ENCODE data around the gene ZNF79. TPM values are rescaled to one million over a fixed set of nuclear protein-coding genes. Genes with fewer than 3 reads are reported as not detected.

Gene ZNF79
- polyA plus RNA-seq, 2 donors, result 2.3 to 2.5 TPM

GRCh38 chr9:127406799-127407491 lies 17.2 kb upstream of the ZNF79 start:
- Histone ChIP-seq H3K4me1 (ENCODE audit: control insufficient read depth in 2 of 2, insufficient read depth in 2 of 2, low read length in 1 of 2) (no peaks in the 10 kb centered on the region), H3K9me3 (ENCODE audit: control insufficient read depth in 2 of 2, insufficient read depth in 1 of 2, low read depth in 1 of 2, low read length in 1 of 2) (no peaks in the 10 kb centered on the region), H3K27ac (ENCODE audit: low read depth in 2 of 2, low read length in 1 of 2) (no peak overlapping the region), H3K36me3 (ENCODE audit: control insufficient read depth in 2 of 2, insufficient read depth in 2 of 2, low read length in 1 of 2) (peaks cover 0 to 23% of the 10 kb centered on the region in 2 donors), H3K27me3 (ENCODE audit: control insufficient read depth in 1 of 2, insufficient read depth in 2 of 2, low read length in 2 of 2) (no peaks in the 10 kb centered on the region), H3K4me3 (ENCODE audit: low read depth in 1 of 2, low read length in 2 of 2) (no peak overlapping the region)
- 86% methylated on average over 13 of the region's 13 CpGs for WGBS, 2 donors

GRCh38 chr9:127407492-127407843 lies 16.7 kb upstream of the ZNF79 start:
- no peak overlapping the region for H3K27ac ChIP-seq (ENCODE audit: low read depth in 2 of 2, low read length in 1 of 2)
- H3K27me3 ChIP-seq (ENCODE audit: control insufficient read depth in 1 of 2, insufficient read depth in 2 of 2, low read length in 2 of 2), result no peaks in the 10 kb centered on the region
- H3K9me3 ChIP-seq (ENCODE audit: control insufficient read depth in 2 of 2, insufficient read depth in 1 of 2, low read depth in 1 of 2, low read length in 1 of 2), result no peaks in the 10 kb centered on the region
- 76 to 82% methylated on average over 6 of the region's 6 CpGs for WGBS, 2 donors
- no peaks in the 10 kb centered on the region for H3K4me1 ChIP-seq (ENCODE audit: control insufficient read depth in 2 of 2, insufficient read depth in 2 of 2, low read length in 1 of 2)
- peaks cover 0 to 21% of the 10 kb centered on the region in 2 donors for H3K36me3 ChIP-seq (ENCODE audit: control insufficient read depth in 2 of 2, insufficient read depth in 2 of 2, low read length in 1 of 2)
- no peak overlapping the region for H3K4me3 ChIP-seq (ENCODE audit: low read depth in 1 of 2, low read length in 2 of 2)

- 77 to 80% methylated on average over 4 of the region's 4 CpGs for WGBS, 2 donors
- peak overlapping the region in 1 of 2 donors; percentile 67 for H3K27ac ChIP-seq (ENCODE audit: low read depth in 2 of 2, low read length in 1 of 2)
- H3K36me3 ChIP-seq (ENCODE audit: control insufficient read depth in 2 of 2, insufficient read depth in 2 of 2, low read length in 1 of 2), result no peaks in the 10 kb centered on the region
- H3K27me3 ChIP-seq (ENCODE audit: control insufficient read depth in 1 of 2, insufficient read depth in 2 of 2, low read length in 2 of 2), result no peaks in the 10 kb centered on the region
- H3K4me3 ChIP-seq (ENCODE audit: low read depth in 1 of 2, low read length in 2 of 2), result no peak overlapping the region
- no peaks in the 10 kb centered on the region for H3K9me3 ChIP-seq (ENCODE audit: control insufficient read depth in 2 of 2, insufficient read depth in 1 of 2, low read depth in 1 of 2, low read length in 1 of 2)
- no peaks in the 10 kb centered on the region for H3K4me1 ChIP-seq (ENCODE audit: control insufficient read depth in 2 of 2, insufficient read depth in 2 of 2, low read length in 1 of 2)
These were observed 13.1 kb upstream of the ZNF79 start for GRCh38 chr9:127411122-127411521.

DNA sequence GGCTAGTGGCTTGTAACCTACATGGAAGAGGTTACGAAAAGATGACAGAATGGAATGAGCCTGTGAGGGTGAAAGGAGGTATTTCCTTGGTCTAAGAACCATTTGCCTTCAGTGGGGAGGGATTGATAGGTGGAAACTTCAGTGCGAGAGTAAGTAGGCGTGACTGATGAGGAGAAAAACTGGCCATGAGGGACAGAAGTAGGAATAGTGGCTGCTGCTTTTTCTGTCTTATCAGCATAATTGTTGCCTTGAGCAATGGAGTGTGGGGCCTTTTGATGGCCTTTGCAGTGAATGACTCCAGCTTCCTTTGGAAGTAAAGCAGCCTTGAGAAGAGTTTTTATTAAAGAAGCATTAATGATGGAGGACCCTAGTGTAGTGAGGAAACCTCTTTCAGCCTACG lies 9.0 kb upstream of the ZNF79 start:
- peak overlapping the region in 1 of 2 donors; percentile 17 for H3K27ac ChIP-seq (ENCODE audit: low read depth in 2 of 2, low read length in 1 of 2)
- H3K4me1 ChIP-seq (ENCODE audit: control insufficient read depth in 2 of 2, insufficient read depth in 2 of 2, low read length in 1 of 2), result peaks cover 0 to 22% of the 10 kb centered on the region in 2 donors
- no peaks in the 10 kb centered on the region for H3K9me3 ChIP-seq (ENCODE audit: control insufficient read depth in 2 of 2, insufficient read depth in 1 of 2, low read depth in 1 of 2, low read length in 1 of 2)
- no peaks in the 10 kb centered on the region for H3K27me3 ChIP-seq (ENCODE audit: control insufficient read depth in 1 of 2, insufficient read depth in 2 of 2, low read length in 2 of 2)
- H3K36me3 ChIP-seq (ENCODE audit: control insufficient read depth in 2 of 2, insufficient read depth in 2 of 2, low read length in 1 of 2), result no peaks in the 10 kb centered on the region
- 72 to 76% methylated on average over 4 of the region's 4 CpGs for WGBS, 2 donors
- no peak overlapping the region for H3K4me3 ChIP-seq (ENCODE audit: low read depth in 1 of 2, low read length in 2 of 2)

GRCh38 chr9:127415657-127416056 lies 8.5 kb upstream of the ZNF79 start:
- H3K4me3 ChIP-seq (ENCODE audit: low read depth in 1 of 2, low read length in 2 of 2), result no peak overlapping the region
- 49 to 57% methylated on average over 1 of the region's 1 CpG for WGBS, 2 donors
- H3K4me1 ChIP-seq (ENCODE audit: control insufficient read depth in 2 of 2, insufficient read depth in 2 of 2, low read length in 1 of 2), result peaks cover 0 to 22% of the 10 kb centered on the region in 2 donors
- H3K27me3 ChIP-seq (ENCODE audit: control insufficient read depth in 1 of 2, insufficient read depth in 2 of 2, low read length in 2 of 2), result no peaks in the 10 kb centered on the region
- no peaks in the 10 kb centered on the region for H3K36me3 ChIP-seq (ENCODE audit: control insufficient read depth in 2 of 2, insufficient read depth in 2 of 2, low read length in 1 of 2)
- H3K27ac ChIP-seq (ENCODE audit: low read depth in 2 of 2, low read length in 1 of 2), result no peak overlapping the region
- H3K9me3 ChIP-seq (ENCODE audit: control insufficient read depth in 2 of 2, insufficient read depth in 1 of 2, low read depth in 1 of 2, low read length in 1 of 2), result no peaks in the 10 kb centered on the region

DNA sequence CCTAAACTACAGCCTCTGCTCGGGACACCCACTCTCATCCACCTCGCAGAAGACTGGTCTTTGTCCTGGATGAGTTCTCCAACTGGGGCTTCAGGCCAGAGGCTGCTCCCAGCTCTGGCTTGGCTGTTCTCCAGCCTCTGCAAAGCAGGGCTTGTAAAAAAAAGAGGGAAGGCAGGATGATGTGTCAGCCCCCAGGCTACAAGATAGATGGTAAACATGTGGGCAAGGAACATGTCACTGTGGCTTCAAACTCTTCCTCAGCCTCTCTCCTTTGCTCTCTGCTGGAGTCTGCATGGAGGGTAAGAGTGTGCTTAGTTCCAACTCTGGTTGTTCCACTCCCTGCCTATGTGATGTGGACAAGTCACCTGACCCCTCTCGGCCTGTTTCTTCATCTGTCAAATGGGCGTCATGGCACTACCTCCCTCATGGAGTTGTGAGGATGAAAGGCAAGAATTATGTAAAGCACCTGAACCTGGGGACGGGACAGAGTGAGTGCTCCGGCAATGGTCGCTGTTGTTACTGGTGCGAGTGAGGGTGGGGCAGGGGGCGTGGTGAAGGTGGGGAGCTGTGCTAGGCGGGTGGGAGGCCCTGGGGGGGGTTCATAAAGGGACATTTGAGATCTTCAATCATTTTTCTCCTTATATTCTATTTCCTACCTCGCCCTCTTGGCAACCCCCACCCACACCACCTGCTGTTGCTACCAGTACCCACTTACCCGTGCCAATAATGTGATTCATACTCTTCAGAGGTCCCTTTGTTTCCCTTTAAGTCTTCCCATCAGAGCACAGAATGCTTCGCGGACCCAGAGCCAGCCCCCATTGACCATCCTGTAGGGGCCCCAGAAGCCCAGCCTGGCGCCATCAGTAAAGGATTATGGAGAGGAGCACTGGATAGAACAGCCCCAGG lies 6.8 kb upstream of the ZNF79 start:
- no peak overlapping the region for H3K4me3 ChIP-seq (ENCODE audit: low read depth in 1 of 2, low read length in 2 of 2)
- no peaks in the 10 kb centered on the region for H3K27me3 ChIP-seq (ENCODE audit: control insufficient read depth in 1 of 2, insufficient read depth in 2 of 2, low read length in 2 of 2)
- H3K27ac ChIP-seq (ENCODE audit: low read depth in 2 of 2, low read length in 1 of 2), result peak overlapping the region; percentile 1 to 71

DNA sequence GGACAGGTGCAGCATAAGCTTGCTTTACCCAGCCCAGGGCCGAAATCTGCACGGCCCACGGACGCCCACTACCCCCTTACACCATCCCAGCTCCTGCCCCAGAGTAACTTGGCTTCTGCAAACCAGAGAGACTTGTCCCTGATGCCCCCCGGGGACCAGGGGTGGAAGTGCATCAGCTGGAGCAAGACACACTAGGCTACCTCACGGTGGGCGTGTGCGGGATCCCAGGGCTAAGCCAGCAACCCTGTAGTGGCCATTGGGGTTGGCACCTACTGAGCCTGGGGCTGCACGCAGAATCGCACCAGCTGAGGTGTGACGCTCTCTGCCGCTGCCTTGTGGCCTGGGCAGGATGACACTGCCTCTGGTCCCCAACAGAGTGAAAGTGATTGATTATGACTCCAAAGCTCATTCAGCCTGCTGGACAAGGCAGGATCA lies 6.1 kb upstream of the ZNF79 start:
- H3K36me3 ChIP-seq (ENCODE audit: control insufficient read depth in 2 of 2, insufficient read depth in 2 of 2, low read length in 1 of 2), result no peaks in the 10 kb centered on the region
- H3K4me1 ChIP-seq (ENCODE audit: control insufficient read depth in 2 of 2, insufficient read depth in 2 of 2, low read length in 1 of 2), result peaks cover 0 to 27% of the 10 kb centered on the region in 2 donors
- no peak overlapping the region for H3K4me3 ChIP-seq (ENCODE audit: low read depth in 1 of 2, low read length in 2 of 2)
- no peaks in the 10 kb centered on the region for H3K27me3 ChIP-seq (ENCODE audit: control insufficient read depth in 1 of 2, insufficient read depth in 2 of 2, low read length in 2 of 2)
- H3K27ac ChIP-seq (ENCODE audit: low read depth in 2 of 2, low read length in 1 of 2), result peak overlapping the region in 1 of 2 donors; percentile 71
- WGBS, 2 donors, result 39 to 52% methylated on average over 12 of the region's 12 CpGs
- no peaks in the 10 kb centered on the region for H3K9me3 ChIP-seq (ENCODE audit: control insufficient read depth in 2 of 2, insufficient read depth in 1 of 2, low read depth in 1 of 2, low read length in 1 of 2)

More for the DNA sequence above, 6.8 kb upstream of the ZNF79 start:
- Histone ChIP-seq H3K36me3 (ENCODE audit: control insufficient read depth in 2 of 2, insufficient read depth in 2 of 2, low read length in 1 of 2) (no peaks in the 10 kb centered on the region), H3K4me1 (ENCODE audit: control insufficient read depth in 2 of 2, insufficient read depth in 2 of 2, low read length in 1 of 2) (peaks cover 0 to 26% of the 10 kb centered on the region in 2 donors), H3K9me3 (ENCODE audit: control insufficient read depth in 2 of 2, insufficient read depth in 1 of 2, low read depth in 1 of 2, low read length in 1 of 2) (no peaks in the 10 kb centered on the region)
- 41 to 62% methylated on average over 15 of the region's 15 CpGs for WGBS, 2 donors

- peak overlapping the region in 1 of 2 donors; percentile 11 for H3K4me3 ChIP-seq (ENCODE audit: low read depth in 1 of 2, low read length in 2 of 2)
- H3K27ac ChIP-seq (ENCODE audit: low read depth in 2 of 2, low read length in 1 of 2), result peak overlapping the region in 1 of 2 donors; percentile 71
- H3K9me3 ChIP-seq (ENCODE audit: control insufficient read depth in 2 of 2, insufficient read depth in 1 of 2, low read depth in 1 of 2, low read length in 1 of 2), result no peaks in the 10 kb centered on the region
- H3K36me3 ChIP-seq (ENCODE audit: control insufficient read depth in 2 of 2, insufficient read depth in 2 of 2, low read length in 1 of 2), result no peaks in the 10 kb centered on the region
- WGBS, 2 donors, result 86 to 87% methylated on average over 5 to 6 of the region's 6 CpGs
- H3K27me3 ChIP-seq (ENCODE audit: control insufficient read depth in 1 of 2, insufficient read depth in 2 of 2, low read length in 2 of 2), result no peaks in the 10 kb centered on the region
- H3K4me1 ChIP-seq (ENCODE audit: control insufficient read depth in 2 of 2, insufficient read depth in 2 of 2, low read length in 1 of 2), result peaks cover 0 to 27% of the 10 kb centered on the region in 2 donors
These were observed 4.8 kb upstream of the ZNF79 start for GRCh38 chr9:127419348-127419747.

GRCh38 chr9:127421057-127421456 lies 3.1 kb upstream of the ZNF79 start:
- H3K27ac ChIP-seq (ENCODE audit: low read depth in 2 of 2, low read length in 1 of 2), result no peak overlapping the region
- H3K36me3 ChIP-seq (ENCODE audit: control insufficient read depth in 2 of 2, insufficient read depth in 2 of 2, low read length in 1 of 2), result no peaks in the 10 kb centered on the region
- no peaks in the 10 kb centered on the region for H3K27me3 ChIP-seq (ENCODE audit: control insufficient read depth in 1 of 2, insufficient read depth in 2 of 2, low read length in 2 of 2)
- no peaks in the 10 kb centered on the region for H3K9me3 ChIP-seq (ENCODE audit: control insufficient read depth in 2 of 2, insufficient read depth in 1 of 2, low read depth in 1 of 2, low read length in 1 of 2)
- 74 to 89% methylated on average over 7 of the region's 7 CpGs for WGBS, 2 donors
- H3K4me3 ChIP-seq (ENCODE audit: low read depth in 1 of 2, low read length in 2 of 2), result no peak overlapping the region
- H3K4me1 ChIP-seq (ENCODE audit: control insufficient read depth in 2 of 2, insufficient read depth in 2 of 2, low read length in 1 of 2), result peaks cover 0 to 27% of the 10 kb centered on the region in 2 donors

Measured in esophagus (tissue), 2 donors.